H1 (cell line): ENCODE results near the gene PKN1. TPM values are rescaled to one million over a fixed set of nuclear protein-coding genes. Genes with fewer than 3 reads are reported as not detected.

Experiments used
- CTCF ChIA-PET: fragments of 300-600 bp; sonication (Branson Sonifier 250); formaldehyde crosslinking; loops from one replicate; lab custom pipeline; 2021; ENCODE audit not compliant: partially characterized antibody; lab: Charles Lee
- POLR2A ChIA-PET: fragments of 300-600 bp; sonication (Branson Sonifier 250); formaldehyde crosslinking; loops from one replicate; lab custom pipeline; 2021; ENCODE audit warnings: inconsistent platforms; ENCODE audit not compliant: partially characterized antibody; lab: Charles Lee
- DNase-seq, 2 experiments: peaks; one replicate each; pipeline versions ENCODE4 v3.0.0 to v3.0.0-alpha.2; 2010 to 2022; ENCODE audit warnings: low spot score in 2 of 2, low read depth in 1 of 2, mixed read lengths in 1 of 2
- FAIRE-seq: peaks from 2 replicates; lab custom pipeline; 2011; peaks lifted over from hg19 to GRCh38; lab: Jason Lieb, UNC
- H2AFZ ChIP-seq: 2 replicates; pipeline ENCODE4 v1.8.1; 2012; ENCODE audit warnings: low read length, inconsistent platforms
- H2AK5ac ChIP-seq: 2 replicates; pipeline ENCODE4 v1.6.1; 2013; ENCODE audit warnings: low read depth, low read length
- H2BK120ac ChIP-seq: replicated peaks from 2 replicates; pipeline ENCODE3; 2013; ENCODE audit warnings: low read depth, low read length, inconsistent platforms
- H2BK12ac ChIP-seq: 2 replicates; pipeline ENCODE4 v1.6.1; 2013; ENCODE audit warnings: low read depth, low read length
- H2BK15ac ChIP-seq: 2 replicates; pipeline ENCODE4 v1.6.1; 2013; ENCODE audit warnings: low read length
- H2BK20ac ChIP-seq: 2 replicates; pipeline ENCODE4 v1.6.1; 2013; ENCODE audit warnings: low read length
- H2BK5ac ChIP-seq: 2 replicates; pipeline ENCODE4 v1.6.1; 2013; ENCODE audit warnings: low read depth, low read length
- H3K14ac ChIP-seq: 2 replicates; pipeline ENCODE4 v1.6.1; 2013; ENCODE audit warnings: inconsistent platforms; ENCODE audit not compliant: insufficient read length
- H3K18ac ChIP-seq: 2 replicates; pipeline ENCODE4 v1.6.1; 2013; ENCODE audit warnings: low read length; ENCODE audit errors: extremely low read depth
- H3K23ac ChIP-seq: 2 replicates; pipeline ENCODE4 v1.6.1; 2013; ENCODE audit warnings: inconsistent platforms; ENCODE audit not compliant: insufficient read length
- H3K23me2 ChIP-seq: 2 replicates; pipeline ENCODE4 v1.6.1; 2013; ENCODE audit warnings: low read depth, low read length
- H3K27ac ChIP-seq: 2 replicates; pipeline ENCODE4 v1.6.1; 2011; ENCODE audit warnings: low read depth, low read length, inconsistent platforms
- H3K27me3 ChIP-seq, 4 experiments: replicated peaks in 1 of 4; 1 replicate in 1 of 4; 2 replicates in 3 of 4; pipeline versions ENCODE4 v1.6.1 to v1.8.1; 2011 to 2013; ENCODE audit warnings: low read length in 3 of 4, mild to moderate bottlenecking in 3 of 4, inconsistent platforms in 2 of 4, mixed read lengths in 2 of 4, moderate library complexity in 1 of 4; ENCODE audit not compliant: control insufficient read depth in 3 of 4, insufficient read depth in 3 of 4; ENCODE audit errors: extremely low read depth in 1 of 4
- H3K36me3 ChIP-seq, 4 experiments: 2 replicates each; pipeline versions ENCODE4 v1.6.1 to v1.8.1; 2011 to 2013; ENCODE audit warnings: mild to moderate bottlenecking in 4 of 4, low read length in 3 of 4, moderate library complexity in 2 of 4, control low read depth in 1 of 4, inconsistent platforms in 1 of 4; ENCODE audit not compliant: insufficient read depth in 4 of 4, control insufficient read depth in 2 of 4
- H3K4ac ChIP-seq: replicated peaks from 2 replicates; pipeline ENCODE3; 2013; ENCODE audit warnings: low read length, low read depth, mixed read lengths, inconsistent platforms; ENCODE audit not compliant: insufficient read length
- H3K4me1 ChIP-seq, 4 experiments: replicated peaks in 1 of 4; 1 replicate in 1 of 4; 2 replicates in 3 of 4; pipeline versions ENCODE4 v1.6.1 to v1.8.1; 2011 to 2013; ENCODE audit warnings: low read length in 3 of 4, inconsistent platforms in 2 of 4, mixed read lengths in 1 of 4; ENCODE audit not compliant: insufficient read depth in 4 of 4, control insufficient read depth in 3 of 4
- H3K4me2 ChIP-seq, 2 experiments: 2 replicates each; pipeline versions ENCODE4 v1.6.1 to v1.8.1; 2011 to 2013; ENCODE audit warnings: low read depth in 2 of 2, low read length in 2 of 2, control low read depth in 1 of 2, inconsistent platforms in 1 of 2, mild to moderate bottlenecking in 1 of 2; ENCODE audit not compliant: insufficient read depth in 1 of 2
- H3K4me3 ChIP-seq, 4 experiments: fragments of 200-600, 300-600 bp in 1 of 4; sonication (generic), shearing (Covaris generic), sonication (Bioruptor Twin) in 1 of 4; 2 replicates each; pipeline versions ENCODE4 v1.5.1 to v1.8.1; 2011 to 2016; ENCODE audit warnings: low read length in 4 of 4, low read depth in 3 of 4, control low read depth in 2 of 4, inconsistent platforms in 2 of 4, mild to moderate bottlenecking in 2 of 4, mixed read lengths in 1 of 4, moderate library complexity in 1 of 4; ENCODE audit not compliant: insufficient read depth in 2 of 4; ENCODE audit errors: extremely low read depth in 1 of 4
- H3K56ac ChIP-seq: replicated peaks from 2 replicates; pipeline ENCODE3; 2013; ENCODE audit warnings: low read depth, mild to moderate bottlenecking, mixed read lengths, low read length, inconsistent platforms; ENCODE audit not compliant: insufficient read length
- H3K79me1 ChIP-seq: 2 replicates; pipeline ENCODE4 v1.6.1; 2013; ENCODE audit warnings: low read depth, low read length, control low read depth
- H3K79me2 ChIP-seq, 2 experiments: 2 replicates each; pipeline versions ENCODE4 v1.6.1 to v1.8.1; 2012 to 2013; ENCODE audit warnings: low read length in 2 of 2, mild to moderate bottlenecking in 2 of 2, inconsistent platforms in 1 of 2; ENCODE audit not compliant: insufficient read depth in 2 of 2, control insufficient read depth in 1 of 2
- H3K9ac ChIP-seq, 4 experiments: replicated peaks in 1 of 4; 1 replicate in 1 of 4; 2 replicates in 3 of 4; pipeline versions ENCODE4 v1.6.1 to v1.8.1; 2011 to 2013; ENCODE audit warnings: low read depth in 3 of 4, low read length in 3 of 4, control low read depth in 2 of 4, mild to moderate bottlenecking in 2 of 4, moderate library complexity in 2 of 4, inconsistent platforms in 1 of 4; ENCODE audit errors: extremely low read depth in 1 of 4
- H3K9me3 ChIP-seq, 2 experiments: 2 replicates each; pipeline versions ENCODE4 v1.6.1 to v1.8.1; 2012 to 2013; ENCODE audit warnings: mild to moderate bottlenecking in 2 of 2, moderate library complexity in 2 of 2, control low read depth in 1 of 2, inconsistent platforms in 1 of 2, low read depth in 1 of 2, low read length in 1 of 2, mixed read lengths in 1 of 2; ENCODE audit not compliant: insufficient read depth in 2 of 2
- H4K20me1 ChIP-seq, 2 experiments: replicated peaks in 1 of 2; 2 replicates each; pipeline versions ENCODE3 to v1.8.1; 2011 to 2013; ENCODE audit warnings: inconsistent platforms in 2 of 2, low read length in 2 of 2, mild to moderate bottlenecking in 1 of 2; ENCODE audit not compliant: insufficient read depth in 2 of 2, control insufficient read depth in 1 of 2
- H4K5ac ChIP-seq: 2 replicates; pipeline ENCODE4 v1.6.1; 2013; ENCODE audit warnings: low read length, low read depth, mixed read lengths, inconsistent platforms; ENCODE audit not compliant: insufficient read length
- H4K8ac ChIP-seq: 2 replicates; pipeline ENCODE4 v1.8.0; 2013; ENCODE audit warnings: mild to moderate bottlenecking, moderate library complexity, low read length, inconsistent platforms; ENCODE audit not compliant: insufficient read depth; ENCODE audit errors: extremely low read depth
- H4K91ac ChIP-seq: replicated peaks from 2 replicates; pipeline ENCODE3; 2013; ENCODE audit warnings: low read length, mixed read lengths, inconsistent platforms; ENCODE audit not compliant: insufficient read length
- ASH2L ChIP-seq: fragments of 200-600, 300-600 bp; sonication (generic); IDR thresholded peaks from one replicate; pipeline ENCODE4 v1.7.1; 2017; ENCODE audit warnings: low read length
- BCL11A ChIP-seq, 2 experiments: IDR thresholded peaks; one replicate each; pipeline ENCODE4 v1.6.1; 2011; ENCODE audit warnings: low read depth in 2 of 2, low read length in 2 of 2, mild to moderate bottlenecking in 2 of 2
- CBX5 ChIP-seq: fragments of 300-800, 300-1000 bp; sonication (generic); IDR thresholded peaks from 2 replicates; pipeline ENCODE4 v1.7.1; 2016; ENCODE audit warnings: antibody characterized with exemption, low read length, low read depth
- GTF2F1 ChIP-seq: IDR thresholded peaks from 2 replicates; pipeline ENCODE4 v1.6.1; 2012; ENCODE audit warnings: low read depth, low read length, improper control_type of control experiment, borderline replicate concordance
- HDAC2 ChIP-seq, 2 experiments: fragments of 300-600 bp in 1 of 2; sonication (generic) in 1 of 2; IDR thresholded peaks; 2 replicates each; pipeline ENCODE4 v1.6.1; 2011 to 2012; ENCODE audit warnings: low read depth in 2 of 2, low read length in 2 of 2, mild to moderate bottlenecking in 2 of 2, moderate library complexity in 2 of 2, borderline replicate concordance in 1 of 2, inconsistent platforms in 1 of 2
- JUND ChIP-seq: IDR thresholded peaks from 2 replicates; pipeline ENCODE4 v1.6.1; 2011; ENCODE audit warnings: mild to moderate bottlenecking, improper control_type of control experiment, low read length
- PHF8 ChIP-seq: fragments of 200-600 bp; sonication (generic); conservative IDR thresholded peaks from 2 replicates; pipeline ENCODE4 v1.7.1; 2012; ENCODE audit warnings: low read depth, mild to moderate bottlenecking, inconsistent platforms, low read length, moderate library complexity
- POLR2A ChIP-seq, 2 experiments: IDR thresholded peaks; 1 replicate in 1 of 2; 2 replicates in 1 of 2; pipeline ENCODE4 v1.6.1; 2011; ENCODE audit warnings: low read depth in 2 of 2, low read length in 2 of 2, mild to moderate bottlenecking in 2 of 2; ENCODE audit errors: control extremely low read depth in 1 of 2
- POLR2AphosphoS5 ChIP-seq: IDR thresholded peaks from 2 replicates; pipeline ENCODE4 v1.6.1; 2011; ENCODE audit warnings: low read depth, low read length
- SIN3A ChIP-seq, 2 experiments: IDR thresholded peaks in 1 of 2; conservative IDR thresholded peaks in 1 of 2; 2 replicates each; pipeline ENCODE4 v1.6.1; 2011 to 2012; ENCODE audit warnings: low read length in 2 of 2, improper control_type of control experiment in 1 of 2, low read depth in 1 of 2, mild to moderate bottlenecking in 1 of 2
- SIRT6 ChIP-seq: IDR thresholded peaks from one replicate; pipeline ENCODE4 v1.7.1; 2012; ENCODE audit warnings: low read length, inconsistent platforms
- TBP ChIP-seq: IDR thresholded peaks from 2 replicates; pipeline ENCODE4 v1.6.1; 2011; ENCODE audit warnings: low read depth, low read length, improper control_type of control experiment
- WGBS, 2 experiments: shearing (Covaris generic) in 1 of 2; methylation state at CpG; one replicate each; pipeline versions ENCODE4 v1.1.6 to v1.1.7; 2013 to 2015; ENCODE audit warnings: low lambda C conversion rate in 2 of 2, mixed read lengths in 2 of 2, inconsistent platforms in 1 of 2, low coverage in 1 of 2, missing lambda C conversion rate in 1 of 2; ENCODE audit not compliant: insufficient replicate concordance in 2 of 2, insufficient coverage in 1 of 2, insufficient read length in 1 of 2; ENCODE audit errors: extremely low coverage in 1 of 2, missing lambda C conversion rate in 1 of 2; 5-methylcytosine and 5-hydroxymethylcytosine counted together
- polyA plus RNA-seq, 7 experiments: library from polyadenylated mRNA; depleted of rRNA in 3 of 7; stranded (reverse) in 5 of 7; unstranded in 2 of 7; fragments of >200 nt in 5 of 7; fragments of 200-250 nt in 2 of 7; gene quantifications; 1 replicate in 5 of 7; 2 replicates in 1 of 7; 4 replicates in 1 of 7; pipeline versions ENCODE4 v1.2.1 to v1.2.3, GENCODE V29; 2011 to 2013; ENCODE audit warnings: missing spikeins in 2 of 7, mixed read lengths in 2 of 7
- total RNA-seq: library from RNA; stranded (reverse); fragmentation: NEBNext Ultra II Directional; extraction: Animal tissue kit (Norgen Biotek cat#: 25700); gene quantifications from 2 replicates; pipeline ENCODE4 v1.2.1, GENCODE V29; 2021

PKN1 gene
- total and polyA plus RNA-seq, 2 of the 8 experiments (the other 6 are each of a cell fraction or from before 2014, with no cell fraction given) = 65.2 to 162 TPM

- peak within 1 kb of the TSS; percentile 82 for H3K14ac ChIP-seq
- peak within 1 kb of the TSS; percentile 59 for H4K8ac ChIP-seq
- peak within 1 kb of the TSS; percentile 38 for H3K4ac ChIP-seq
- no peak for FAIRE-seq
- H2BK5ac ChIP-seq = peak within 1 kb of the TSS; percentile 96; the same call in 1 of the 2 replicates
- 4% methylated on average over 37 of the region's 82 CpGs; no CpG with 5 or more reads in 1 of the 2 experiments for WGBS, 2 experiments
- H3K27me3 ChIP-seq = no peaks in the 10 kb centered on the region
- H3K36me3 ChIP-seq = peaks cover 10 to 28% (median 17%) of the 10 kb centered on the region in 4 experiments
- H3K56ac ChIP-seq = peak within 1 kb of the TSS; percentile 95
- H2BK20ac ChIP-seq = no peak within 1 kb of the TSS
- peak within 1 kb of the TSS; percentile 70 to 88 (median 84) for H3K9ac ChIP-seq
- H3K4me2 ChIP-seq = peak within 1 kb of the TSS; percentile 78 to 96
- peaks cover 0 to 8% (median 4%) of the 10 kb centered on the region in 4 experiments; a peak in 3 of 7 replicates for H3K4me1 ChIP-seq
- H3K27ac ChIP-seq = peak within 1 kb of the TSS; percentile 82
- H4K91ac ChIP-seq = peak within 1 kb of the TSS; percentile 91
- peaks cover 7 to 24% of the 10 kb centered on the region in 2 experiments; a peak in 3 of 4 replicates for H3K79me2 ChIP-seq
- CTCF ChIA-PET = interaction anchor here (0.7 to 1.8 kb wide), 3 partner anchors 37 to 45 kb away, joined by 3 to 6 read pairs (median 3); no protein-coding TSS in a partner anchor
- POLR2A ChIA-PET = interaction anchor here (0.6 to 3.8 kb wide), 16 partner anchors 9 to 1359 kb away, joined by 3 to 30 read pairs (median 4); partner anchors contain the start of genes GIPC1 and TECR
- H2BK120ac ChIP-seq = peak within 1 kb of the TSS; percentile 83
- H4K20me1 ChIP-seq = peaks cover 7 to 24% of the 10 kb centered on the region in 2 experiments
- peak within 1 kb of the TSS; percentile 93 for H3K18ac ChIP-seq
- H2BK12ac ChIP-seq = 0 out of 2 replicates have a peak within 1 kb of the TSS, but pooled peaks have one; percentile 50
- no peaks in the 10 kb centered on the region for H3K9me3 ChIP-seq
- H3K23ac ChIP-seq = no peak within 1 kb of the TSS
- peaks cover 3% of the 10 kb centered on the region; the same call in 1 of the 2 replicates for H3K23me2 ChIP-seq
- H2BK15ac ChIP-seq = peak within 1 kb of the TSS; percentile 46; the same call in 1 of the 2 replicates
- H2AK5ac ChIP-seq = no peak within 1 kb of the TSS
- no peak within 1 kb of the TSS for H2AFZ ChIP-seq
- H3K79me1 ChIP-seq = peaks cover 14% of the 10 kb centered on the region
- DNase-seq = peak in 1 of 2 experiments; percentile 80
- H3K4me3 ChIP-seq = peak within 1 kb of the TSS; percentile 76 to 95 (median 88)
- H4K5ac ChIP-seq = peak within 1 kb of the TSS; percentile 92
- no peak for TF ChIP-seq CBX5
- TF ChIP-seq TBP = peak; percentile 82
- no peak for TF ChIP-seq BCL11A (IDR thresholded peaks at IDR 0.05; ENCODE audit: low read depth in 2 of 2, low read length in 2 of 2)
- peak; percentile 83 for TF ChIP-seq POLR2AphosphoS5
- TF ChIP-seq ASH2L = no peak
- TF ChIP-seq SIRT6 = no peak
- peak; percentile 91 to 94 for TF ChIP-seq POLR2A (IDR thresholded peaks at IDR 0.05; ENCODE audit: control extremely low read depth in 1 of 2, low read depth in 2 of 2, low read length in 2 of 2)
- peak; percentile 69; the same call in 1 of the 2 replicates for TF ChIP-seq GTF2F1
- peak in 1 of 2 experiments; percentile 26; a peak in 2 of 4 replicates for TF ChIP-seq SIN3A (conservative IDR thresholded peaks at IDR 0.05 in 1 of 2, IDR thresholded peaks at IDR 0.05 in 1 of 2; ENCODE audit: low read depth in 1 of 2, low read length in 2 of 2)
- no peak for TF ChIP-seq JUND
- TF ChIP-seq PHF8 = peak; percentile 98
- peak in 1 of 2 experiments; percentile 89; a peak in 1 of 4 replicates for TF ChIP-seq HDAC2 (IDR thresholded peaks at IDR 0.05; ENCODE audit: borderline replicate concordance in 1 of 2, low read depth in 2 of 2, low read length in 2 of 2)
Measured at GRCh38 chr19:14517840-14518505, 84.9 kb downstream of the PKN1 start, which contains the start of gene DNAJB1. Gene DNAJB1, minus strand, starts transcription at chr19:14518397. Its CDS starts 48 bp downstream, at chr19:14518349.
